SW480 (cell line): Measurements from ENCODE around the gene PNKP.
A peak's percentile ranks its signal among the peaks of the same experiment; 100 is the strongest.

Experiments
- DNase-seq: peaks from one replicate; pipeline ENCODE4 v3.0.0-alpha.2; 2016; ENCODE audit warnings: low spot score

PNKP gene

GRCh38 chr19:49866933-49867782, at the start of gene PNKP:
Gene PNKP, minus strand, starts transcription at chr19:49867576. Its CDS starts 372 bp downstream, at chr19:49867204.
- peak; percentile 97 for DNase-seq

GRCh38 chr19:49915271-49915670, 47.9 kb upstream of the PNKP start:
- DNase-seq = no peak

- DNase-seq = no peak
These were observed 46.3 kb upstream of the PNKP start for GRCh38 chr19:49913720-49914119.

- DNase-seq = no peak
These were observed 45.7 kb upstream of the PNKP start for GRCh38 chr19:49912965-49913685.

GRCh38 chr19:49911381-49912145, 44.2 kb upstream of the PNKP start:
- no peak for DNase-seq

GRCh38 chr19:49910179-49910578, 42.8 kb upstream of the PNKP start:
- DNase-seq = no peak

- DNase-seq = no peak
These were observed 41.4 kb upstream of the PNKP start for GRCh38 chr19:49908480-49909420.

GRCh38 chr19:49907745-49908446, 40.5 kb upstream of the PNKP start:
- no peak for DNase-seq

- no peak for DNase-seq
These were observed 39.6 kb upstream of the PNKP start for GRCh38 chr19:49906879-49907564.

- no peak for DNase-seq
These were observed 36.8 kb upstream of the PNKP start for GRCh38 chr19:49904136-49904535.

- peak; percentile 55 for DNase-seq
These were observed 29.7 kb upstream of the PNKP start, which contains the start of gene IL4I1 for GRCh38 chr19:49896863-49897621. Gene IL4I1, minus strand, starts transcription at chr19:49896887. Its CDS starts 727 bp downstream, at chr19:49896160.

- DNase-seq = no peak
These were observed 28.4 kb upstream of the PNKP start for GRCh38 chr19:49895566-49896297.

- DNase-seq = no peak
These were observed 27.6 kb upstream of the PNKP start for GRCh38 chr19:49894879-49895565.

- no peak for DNase-seq
These were observed 26.8 kb upstream of the PNKP start for GRCh38 chr19:49894011-49894664.

- no peak for DNase-seq
These were observed 25.3 kb upstream of the PNKP start for GRCh38 chr19:49892716-49893115.

GRCh38 chr19:49891393-49891792, 24.0 kb upstream of the PNKP start:
- no peak for DNase-seq
